ENCODE measurements around the gene ZNF555. TPM values are rescaled to one million over a fixed set of nuclear protein-coding genes. Genes with fewer than 3 reads are reported as not detected.

Gene ZNF555
- total and polyA plus RNA-seq, 9 of the 15 experiments (the other 6 are each of a cell fraction or from before 2014, with no cell fraction given): 2.0 to 6.7 (median 5.4) TPM

DNA sequence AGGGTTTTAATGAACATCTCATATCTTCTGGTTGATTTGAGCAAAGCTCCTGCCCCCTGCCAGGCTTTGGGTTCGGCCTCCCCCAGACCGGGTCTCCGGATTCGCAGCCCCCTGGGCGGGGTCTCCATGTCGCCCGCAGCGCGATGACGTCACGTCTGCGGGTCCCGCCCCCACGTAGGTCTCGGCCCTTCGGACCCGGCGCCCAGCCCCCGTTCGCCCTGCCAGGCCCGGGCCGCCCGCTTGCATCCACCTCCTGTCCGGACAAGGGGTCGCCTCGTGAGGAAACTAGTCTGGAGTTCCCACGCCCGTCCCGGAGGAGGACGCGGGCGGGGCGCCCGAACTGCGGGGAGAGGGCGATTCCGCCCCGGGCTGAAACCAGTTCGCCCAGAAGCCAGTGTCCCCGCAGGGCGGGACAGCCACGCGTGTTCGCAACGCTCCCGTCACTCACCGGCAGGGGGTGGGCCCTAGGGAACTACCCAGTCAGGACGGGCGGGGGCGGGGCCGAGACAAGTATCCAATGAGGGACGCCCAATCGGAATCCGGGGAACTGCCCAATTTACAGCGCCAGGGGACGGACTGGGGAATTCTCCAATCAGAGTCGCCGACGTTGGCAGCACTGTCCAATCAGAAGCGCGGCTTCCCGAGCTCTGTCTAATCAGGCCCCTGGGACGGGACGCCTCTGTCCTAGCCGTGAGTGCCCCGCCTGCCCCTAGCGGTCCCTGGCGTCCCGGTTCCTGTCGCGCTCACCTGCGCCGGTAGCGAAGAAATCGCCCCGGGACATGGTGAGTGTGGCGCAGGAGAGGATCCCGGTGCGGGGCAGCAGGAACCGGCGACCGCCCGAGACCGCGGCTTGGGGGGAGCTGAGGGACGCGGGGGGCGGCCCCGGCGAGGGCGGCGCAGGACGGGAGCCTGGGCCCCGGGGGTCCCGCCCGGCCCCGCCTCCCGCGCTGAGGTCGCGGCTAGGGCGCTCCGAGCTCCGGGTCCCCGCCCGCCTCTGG is at the start of gene ZNF555 (continued):
- TF ChIP-seq RBBP5 (IDR thresholded peaks at IDR 0.05; ENCODE audit: borderline replicate concordance, insufficient read depth, low read length, poor library complexity, severe bottlenecking): peak; percentile 85
- 0 out of 2 replicates have a peak, but pooled peaks have one; percentile 39 for TF ChIP-seq KAT7 (CRISPR knock-in tag; IDR thresholded peaks at IDR 0.05; ENCODE audit: borderline replicate concordance)
- TF ChIP-seq ZNF197 (CRISPR knock-in tag; IDR thresholded peaks at IDR 0.05; ENCODE audit: low read depth): no peak
- TF ChIP-seq CEBPG (CRISPR knock-in tag; IDR thresholded peaks at IDR 0.05): no peak
- no peak for TF ChIP-seq CEBPG (tag; conservative IDR thresholded peaks at IDR 0.05 in 1 of 2, IDR thresholded peaks at IDR 0.05 in 1 of 2)
- TF ChIP-seq, protein P1, sequence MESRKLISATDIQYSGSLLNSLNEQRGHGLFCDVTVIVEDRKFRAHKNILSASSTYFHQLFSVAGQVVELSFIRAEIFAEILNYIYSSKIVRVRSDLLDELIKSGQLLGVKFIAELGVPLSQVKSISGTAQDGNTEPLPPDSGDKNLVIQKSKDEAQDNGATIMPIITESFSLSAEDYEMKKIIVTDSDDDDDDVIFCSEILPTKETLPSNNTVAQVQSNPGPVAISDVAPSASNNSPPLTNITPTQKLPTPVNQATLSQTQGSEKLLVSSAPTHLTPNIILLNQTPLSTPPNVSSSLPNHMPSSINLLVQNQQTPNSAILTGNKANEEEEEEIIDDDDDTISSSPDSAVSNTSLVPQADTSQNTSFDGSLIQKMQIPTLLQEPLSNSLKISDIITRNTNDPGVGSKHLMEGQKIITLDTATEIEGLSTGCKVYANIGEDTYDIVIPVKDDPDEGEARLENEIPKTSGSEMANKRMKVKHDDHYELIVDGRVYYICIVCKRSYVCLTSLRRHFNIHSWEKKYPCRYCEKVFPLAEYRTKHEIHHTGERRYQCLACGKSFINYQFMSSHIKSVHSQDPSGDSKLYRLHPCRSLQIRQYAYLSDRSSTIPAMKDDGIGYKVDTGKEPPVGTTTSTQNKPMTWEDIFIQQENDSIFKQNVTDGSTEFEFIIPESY (CRISPR knock-in tag; IDR thresholded peaks at IDR 0.05): peak; percentile 88
- no peak for TF ChIP-seq FOXM1 (IDR thresholded peaks at IDR 0.05; ENCODE audit: low read depth)
- TF ChIP-seq FOXM1 (CRISPR knock-in tag; IDR thresholded peaks at IDR 0.05; ENCODE audit: low read depth): no peak; the same call in 1 of the 2 replicates
- no peak for TF ChIP-seq MXI1 (IDR thresholded peaks at IDR 0.05; ENCODE audit: low read depth, low read length)
- no peak for TF ChIP-seq DDX20 (tag; IDR thresholded peaks at IDR 0.05; ENCODE audit: low read depth)
- TF ChIP-seq, protein P2, sequence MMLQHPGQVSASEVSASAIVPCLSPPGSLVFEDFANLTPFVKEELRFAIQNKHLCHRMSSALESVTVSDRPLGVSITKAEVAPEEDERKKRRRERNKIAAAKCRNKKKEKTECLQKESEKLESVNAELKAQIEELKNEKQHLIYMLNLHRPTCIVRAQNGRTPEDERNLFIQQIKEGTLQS (IDR thresholded peaks at IDR 0.05): peak; percentile 97
- TF ChIP-seq, protein P2 (CRISPR knock-in tag; conservative IDR thresholded peaks at IDR 0.05): peak; percentile 70; the same call in 1 of the 2 replicates
- TF ChIP-seq, protein P3, sequence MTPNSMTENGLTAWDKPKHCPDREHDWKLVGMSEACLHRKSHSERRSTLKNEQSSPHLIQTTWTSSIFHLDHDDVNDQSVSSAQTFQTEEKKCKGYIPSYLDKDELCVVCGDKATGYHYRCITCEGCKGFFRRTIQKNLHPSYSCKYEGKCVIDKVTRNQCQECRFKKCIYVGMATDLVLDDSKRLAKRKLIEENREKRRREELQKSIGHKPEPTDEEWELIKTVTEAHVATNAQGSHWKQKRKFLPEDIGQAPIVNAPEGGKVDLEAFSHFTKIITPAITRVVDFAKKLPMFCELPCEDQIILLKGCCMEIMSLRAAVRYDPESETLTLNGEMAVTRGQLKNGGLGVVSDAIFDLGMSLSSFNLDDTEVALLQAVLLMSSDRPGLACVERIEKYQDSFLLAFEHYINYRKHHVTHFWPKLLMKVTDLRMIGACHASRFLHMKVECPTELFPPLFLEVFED (CRISPR knock-in tag; conservative IDR thresholded peaks at IDR 0.05): no peak
- TF ChIP-seq POLR2AphosphoS2 (IDR thresholded peaks at IDR 0.05; ENCODE audit: low read length): no peak
- 0 out of 2 replicates have a peak, but pooled peaks have one; percentile 3 for TF ChIP-seq SPI1 (IDR thresholded peaks at IDR 0.05; ENCODE audit: borderline replicate concordance, low read depth, low read length)
- TF ChIP-seq ZNF324 (CRISPR knock-in tag; IDR thresholded peaks at IDR 0.05): no peak
- TF ChIP-seq DACH1 (IDR thresholded peaks at IDR 0.05; ENCODE audit: partially characterized antibody): no peak
- no peak for TF ChIP-seq NCOR1 (IDR thresholded peaks at IDR 0.05)
- TF ChIP-seq SETDB1 (IDR thresholded peaks at IDR 0.05; ENCODE audit: low read length): no peak
- TF ChIP-seq, protein P4, sequence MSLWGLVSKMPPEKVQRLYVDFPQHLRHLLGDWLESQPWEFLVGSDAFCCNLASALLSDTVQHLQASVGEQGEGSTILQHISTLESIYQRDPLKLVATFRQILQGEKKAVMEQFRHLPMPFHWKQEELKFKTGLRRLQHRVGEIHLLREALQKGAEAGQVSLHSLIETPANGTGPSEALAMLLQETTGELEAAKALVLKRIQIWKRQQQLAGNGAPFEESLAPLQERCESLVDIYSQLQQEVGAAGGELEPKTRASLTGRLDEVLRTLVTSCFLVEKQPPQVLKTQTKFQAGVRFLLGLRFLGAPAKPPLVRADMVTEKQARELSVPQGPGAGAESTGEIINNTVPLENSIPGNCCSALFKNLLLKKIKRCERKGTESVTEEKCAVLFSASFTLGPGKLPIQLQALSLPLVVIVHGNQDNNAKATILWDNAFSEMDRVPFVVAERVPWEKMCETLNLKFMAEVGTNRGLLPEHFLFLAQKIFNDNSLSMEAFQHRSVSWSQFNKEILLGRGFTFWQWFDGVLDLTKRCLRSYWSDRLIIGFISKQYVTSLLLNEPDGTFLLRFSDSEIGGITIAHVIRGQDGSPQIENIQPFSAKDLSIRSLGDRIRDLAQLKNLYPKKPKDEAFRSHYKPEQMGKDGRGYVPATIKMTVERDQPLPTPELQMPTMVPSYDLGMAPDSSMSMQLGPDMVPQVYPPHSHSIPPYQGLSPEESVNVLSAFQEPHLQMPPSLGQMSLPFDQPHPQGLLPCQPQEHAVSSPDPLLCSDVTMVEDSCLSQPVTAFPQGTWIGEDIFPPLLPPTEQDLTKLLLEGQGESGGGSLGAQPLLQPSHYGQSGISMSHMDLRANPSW (CRISPR knock-in tag; IDR thresholded peaks at IDR 0.05): no peak
- TF ChIP-seq ZNF785 (CRISPR knock-in tag; IDR thresholded peaks at IDR 0.05): no peak

All from K562 (cell line).